GM20000 (cell line): ENCODE measurements around the gene TRPC4.

Source experiments
- DNase-seq: peaks from one replicate; pipeline ENCODE4 v3.0.0; 2012; ENCODE audit warnings: low spot score
- CTCF ChIP-seq: IDR thresholded peaks from 2 replicates; pipeline ENCODE4 v1.5.1; 2012; ENCODE audit warnings: mild to moderate bottlenecking, control low read depth; ENCODE audit errors: extremely low read depth, missing control alignments

Gene TRPC4

DNA sequence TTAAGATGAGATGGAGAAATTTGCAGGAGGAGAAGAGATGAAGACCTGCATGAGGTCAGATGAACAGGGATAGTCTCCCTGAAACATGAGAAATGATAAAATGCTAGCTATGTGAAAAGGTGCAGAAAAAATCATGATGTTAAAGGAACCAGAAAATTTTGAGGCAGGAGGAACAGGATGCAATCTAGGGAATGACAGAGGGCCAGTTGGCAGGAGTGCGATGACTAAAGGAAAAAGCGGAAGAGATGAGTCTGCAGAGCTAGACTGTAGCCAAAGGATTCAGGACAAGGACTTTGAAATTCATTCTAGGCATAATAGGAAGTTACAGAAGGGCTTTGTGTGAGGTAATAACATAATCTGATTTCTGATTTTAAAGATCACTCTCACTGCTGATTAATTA, 77.9 kb downstream of the TRPC4 start:
- TF ChIP-seq CTCF: no peak
- DNase-seq: no peak

DNA sequence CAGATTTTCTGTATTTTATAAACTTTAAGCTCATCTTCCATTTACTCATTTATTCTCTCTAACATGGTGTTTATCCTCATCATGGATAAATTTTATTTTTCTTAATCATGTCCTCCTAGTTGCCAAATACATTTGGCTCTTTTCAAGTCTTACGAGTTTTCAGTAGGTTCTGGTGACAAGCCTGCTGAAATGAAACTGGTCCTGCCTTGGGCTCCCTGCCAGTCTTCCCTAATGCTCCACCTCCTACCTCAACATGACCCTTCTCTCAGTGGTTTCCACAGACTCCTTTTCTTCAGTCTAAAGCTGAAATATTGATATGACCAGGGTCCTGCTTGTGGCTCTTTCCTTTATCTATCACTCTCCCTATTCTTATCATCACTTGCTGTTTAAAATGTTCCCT, 81.2 kb downstream of the TRPC4 start:
- no peak for TF ChIP-seq CTCF
- no peak for DNase-seq

DNA sequence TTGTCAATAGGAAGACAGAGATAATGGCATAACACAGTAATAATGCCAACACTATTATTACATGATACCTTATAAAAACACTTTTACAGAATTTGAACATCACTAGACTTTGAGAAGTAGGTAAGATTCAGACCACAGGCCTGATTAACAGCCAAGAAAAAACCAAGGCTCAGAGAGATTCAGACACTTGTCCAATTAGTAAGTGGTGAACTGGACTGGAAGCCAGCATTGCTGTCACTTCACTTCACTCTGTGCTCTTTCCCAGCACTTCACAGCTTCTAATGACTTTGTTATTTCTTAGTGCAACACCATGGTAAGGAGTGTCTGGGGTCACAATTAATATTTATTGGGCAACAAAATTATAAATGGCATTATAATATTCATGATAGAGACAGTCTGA, 91.9 kb downstream of the TRPC4 start:
- no peak for DNase-seq
- no peak for TF ChIP-seq CTCF

DNA sequence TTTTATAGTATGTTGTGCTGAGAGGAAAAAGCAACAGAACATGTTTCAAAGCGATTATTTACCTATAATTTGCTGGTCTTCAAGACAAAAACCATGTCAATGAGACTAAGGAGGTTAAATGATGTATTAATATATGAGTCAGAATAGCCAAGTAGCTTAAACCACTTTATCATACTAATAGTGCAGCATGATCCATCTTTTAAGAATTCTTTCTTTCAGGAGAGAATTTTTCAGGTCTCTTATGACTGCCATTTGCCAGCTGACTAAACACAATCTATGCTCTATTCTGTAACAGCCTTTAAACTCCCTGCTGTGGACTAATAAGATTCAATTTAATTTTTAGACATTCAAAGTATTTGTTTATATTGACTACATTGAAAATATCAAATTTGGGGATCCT, 93.7 kb downstream of the TRPC4 start:
- TF ChIP-seq CTCF: no peak
- DNase-seq: no peak

DNA sequence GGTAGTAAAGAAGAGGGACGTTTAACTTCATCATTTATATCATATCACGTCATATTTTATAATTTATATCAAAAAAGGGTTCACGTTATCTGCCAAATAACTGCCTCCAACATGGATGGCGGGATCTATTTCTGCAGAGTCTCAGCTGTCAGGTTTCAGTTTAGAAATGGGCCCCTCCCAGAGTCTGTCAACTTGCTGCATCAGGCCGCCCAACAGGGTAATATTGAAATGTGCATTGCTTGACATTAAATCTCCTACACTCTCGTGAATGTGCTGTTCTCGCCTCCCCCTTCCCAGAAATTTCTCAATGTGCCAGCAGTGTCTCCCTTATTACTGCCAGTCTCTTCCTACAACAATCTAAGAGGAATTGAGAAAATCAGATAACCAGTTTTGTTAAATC, 96.9 kb downstream of the TRPC4 start:
- no peak for TF ChIP-seq CTCF
- DNase-seq: no peak

- DNase-seq: no peak
- TF ChIP-seq CTCF: no peak
Observed at GRCh38 chr13:37769545-37769944, 100.0 kb downstream of the TRPC4 start.

GRCh38 chr13:37769078-37769477, 100.5 kb downstream of the TRPC4 start:
- no peak for TF ChIP-seq CTCF
- no peak for DNase-seq
